Smooth muscle cell (in vitro differentiated cells): ENCODE data around the gene SLC39A11. TPM values are rescaled to one million over a fixed set of nuclear protein-coding genes. Genes with fewer than 3 reads are reported as not detected.
A peak's percentile ranks its signal among the peaks of the same experiment; 100 is the strongest.

Experiments used
- DNase-seq: peaks from one replicate; lab custom pipeline; 2025; ENCODE audit not compliant: unreplicated experiment; lab: John Stamatoyannopoulos, UW
- H2AFZ ChIP-seq: fragments of 200-600 bp; sonication (generic); 2 replicates; pipeline ENCODE4 v1.6.0; 2016; ENCODE audit warnings: antibody characterized with exemption, low read depth, mild to moderate bottlenecking
- H3F3A ChIP-seq: fragments of 200-600 bp; sonication (generic); 2 replicates; pipeline ENCODE4 v1.6.0; 2017; ENCODE audit warnings: antibody characterized with exemption, low read depth
- H3K27ac ChIP-seq: fragments of 200-600 bp; sonication (generic); 2 replicates; pipeline ENCODE4 v1.5.1; 2016; ENCODE audit warnings: low read depth, mild to moderate bottlenecking
- H3K27me3 ChIP-seq: fragments of 200-600 bp; sonication (generic); 2 replicates; pipeline ENCODE4 v1.6.1; 2016; ENCODE audit warnings: low read depth, mild to moderate bottlenecking
- H3K36me3 ChIP-seq: fragments of 200-600 bp; sonication (generic); 2 replicates; pipeline ENCODE4 v1.5.1; 2016; ENCODE audit warnings: low read depth
- H3K4me1 ChIP-seq: fragments of 200-600 bp; sonication (generic); 2 replicates; pipeline ENCODE4 v1.5.1; 2016; ENCODE audit warnings: low read depth
- H3K4me2 ChIP-seq: fragments of 200-600 bp; sonication (generic); 2 replicates; pipeline ENCODE4 v1.6.0; 2016; ENCODE audit warnings: mild to moderate bottlenecking
- H3K4me3 ChIP-seq: fragments of 200-600 bp; sonication (generic); 2 replicates; pipeline ENCODE4 v1.5.1; 2016; ENCODE audit warnings: mild to moderate bottlenecking
- H3K79me2 ChIP-seq: fragments of 200-600 bp; sonication (generic); 2 replicates; pipeline ENCODE4 v1.6.0; 2016; ENCODE audit warnings: low read depth, mild to moderate bottlenecking
- H3K9ac ChIP-seq: fragments of 200-600 bp; sonication (generic); 2 replicates; pipeline ENCODE4 v1.6.0; 2016; ENCODE audit warnings: low read depth
- H3K9me3 ChIP-seq: fragments of 200-600 bp; sonication (generic); replicated peaks from 2 replicates; pipeline ENCODE4 v1.5.1; 2016; ENCODE audit warnings: low read depth
- H4K20me1 ChIP-seq: fragments of 200-600 bp; sonication (generic); 2 replicates; pipeline ENCODE4 v1.6.0; 2016; ENCODE audit warnings: low read depth
- CTCF ChIP-seq: fragments of 200-600 bp; sonication (generic); IDR thresholded peaks from 2 replicates; pipeline ENCODE4 v1.5.1; 2017; ENCODE audit warnings: borderline replicate concordance, mild to moderate bottlenecking, antibody characterized with exemption; ENCODE audit not compliant: insufficient read depth, poor library complexity, severe bottlenecking
- whole genome bisulfite sequencing: methylation state at CpG from one replicate; pipeline ENCODE4 v1.1.7; 2016; ENCODE audit warnings: low lambda C conversion rate; 5-methylcytosine and 5-hydroxymethylcytosine counted together
- polyA plus RNA-seq: library from polyadenylated mRNA; unstranded; fragments of >200 nt; fragmentation: Nextera tagmentation; extraction: Ambion mirVana; gene quantifications from 2 replicates; pipeline ENCODE4 v1.2.1, GENCODE V29; 2016
- total RNA-seq: library from RNA; depleted of rRNA; stranded (reverse); fragments of >200 nt; gene quantifications from 2 replicates; pipeline ENCODE4 v1.2.3, GENCODE V29; 2014

Gene SLC39A11
- total and polyA plus RNA-seq, 2 experiments from 2014 or later: 9.2 to 36.7 TPM

GRCh38 chr17:73091410-73091769 is 1.1 kb downstream of the SLC39A11 start:
- H3K79me2 ChIP-seq: no peaks in the 10 kb centered on the region
- no peak overlapping the region for H3K27ac ChIP-seq
- no peaks in the 10 kb centered on the region for H3K9me3 ChIP-seq
- H3K4me2 ChIP-seq: peak overlapping the region; percentile 88
- H3F3A ChIP-seq: no peaks in the 10 kb centered on the region
- DNase-seq: no peak
- H3K4me1 ChIP-seq: peaks cover 3% of the 10 kb centered on the region
- no peaks in the 10 kb centered on the region for H4K20me1 ChIP-seq
- no peak overlapping the region for H3K9ac ChIP-seq
- H3K36me3 ChIP-seq: no peaks in the 10 kb centered on the region
- WGBS: 75% methylated on average over 4 of the region's 4 CpGs
- H2AFZ ChIP-seq: no peak overlapping the region
- peak overlapping the region; percentile 61 for H3K4me3 ChIP-seq
- TF ChIP-seq CTCF: no peak
- no peaks in the 10 kb centered on the region for H3K27me3 ChIP-seq

- no peak overlapping the region for H3K9ac ChIP-seq
- no peak for DNase-seq
- no peak overlapping the region for H3K4me3 ChIP-seq
- 90% methylated on average over 11 of the region's 11 CpGs for WGBS
- no peaks in the 10 kb centered on the region for H4K20me1 ChIP-seq
- no peaks in the 10 kb centered on the region for H3F3A ChIP-seq
- no peaks in the 10 kb centered on the region for H3K9me3 ChIP-seq
- no peaks in the 10 kb centered on the region for H3K27me3 ChIP-seq
- no peaks in the 10 kb centered on the region for H3K36me3 ChIP-seq
- H3K79me2 ChIP-seq: no peaks in the 10 kb centered on the region
- no peak for TF ChIP-seq CTCF
- H2AFZ ChIP-seq: no peak overlapping the region
- no peak overlapping the region for H3K27ac ChIP-seq
- H3K4me1 ChIP-seq: peaks cover 3% of the 10 kb centered on the region
- H3K4me2 ChIP-seq: no peak overlapping the region
Measured at GRCh38 chr17:73090396-73091202, 1.9 kb downstream of the SLC39A11 start.

- Histone ChIP-seq H3K4me2 (no peak overlapping the region), H2AFZ (no peak overlapping the region), H3F3A (no peaks in the 10 kb centered on the region), H3K4me1 (peaks cover 3% of the 10 kb centered on the region), H3K36me3 (no peaks in the 10 kb centered on the region), H3K9me3 (no peaks in the 10 kb centered on the region), H4K20me1 (no peaks in the 10 kb centered on the region), H3K9ac (no peak overlapping the region), H3K4me3 (no peak overlapping the region), H3K27ac (no peak overlapping the region), H3K79me2 (no peaks in the 10 kb centered on the region), H3K27me3 (no peaks in the 10 kb centered on the region)
- no peak for DNase-seq
- WGBS: 92% methylated on average over 12 of the region's 12 CpGs
- TF ChIP-seq CTCF: no peak
Measured at GRCh38 chr17:73089322-73090317, 2.9 kb downstream of the SLC39A11 start.
